ENCODE measurements around the gene DOCK2.

DNA sequence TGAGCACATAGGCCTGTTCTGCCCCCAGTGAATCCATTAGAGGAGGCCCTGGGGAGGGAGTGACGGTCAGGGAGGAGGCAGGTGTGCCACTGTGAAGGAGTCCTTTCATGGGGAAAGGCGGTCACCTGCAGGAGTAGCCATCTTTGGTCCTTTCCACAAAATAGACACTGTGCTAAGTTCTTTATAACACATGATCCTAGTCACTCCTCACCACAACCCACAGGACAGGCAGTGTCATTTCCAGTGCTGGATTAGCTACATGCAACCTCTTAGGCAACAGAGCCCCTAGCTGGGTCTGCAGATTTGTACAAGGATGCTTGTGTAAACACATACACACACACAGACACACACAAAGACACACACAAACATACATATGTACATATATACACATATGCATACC, 18.3 kb downstream of the DOCK2 start:
- TF ChIP-seq, protein P1, sequence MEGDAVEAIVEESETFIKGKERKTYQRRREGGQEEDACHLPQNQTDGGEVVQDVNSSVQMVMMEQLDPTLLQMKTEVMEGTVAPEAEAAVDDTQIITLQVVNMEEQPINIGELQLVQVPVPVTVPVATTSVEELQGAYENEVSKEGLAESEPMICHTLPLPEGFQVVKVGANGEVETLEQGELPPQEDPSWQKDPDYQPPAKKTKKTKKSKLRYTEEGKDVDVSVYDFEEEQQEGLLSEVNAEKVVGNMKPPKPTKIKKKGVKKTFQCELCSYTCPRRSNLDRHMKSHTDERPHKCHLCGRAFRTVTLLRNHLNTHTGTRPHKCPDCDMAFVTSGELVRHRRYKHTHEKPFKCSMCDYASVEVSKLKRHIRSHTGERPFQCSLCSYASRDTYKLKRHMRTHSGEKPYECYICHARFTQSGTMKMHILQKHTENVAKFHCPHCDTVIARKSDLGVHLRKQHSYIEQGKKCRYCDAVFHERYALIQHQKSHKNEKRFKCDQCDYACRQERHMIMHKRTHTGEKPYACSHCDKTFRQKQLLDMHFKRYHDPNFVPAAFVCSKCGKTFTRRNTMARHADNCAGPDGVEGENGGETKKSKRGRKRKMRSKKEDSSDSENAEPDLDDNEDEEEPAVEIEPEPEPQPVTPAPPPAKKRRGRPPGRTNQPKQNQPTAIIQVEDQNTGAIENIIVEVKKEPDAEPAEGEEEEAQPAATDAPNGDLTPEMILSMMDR (IDR thresholded peaks at IDR 0.05): no peak
- TF ChIP-seq EP300 (IDR thresholded peaks at IDR 0.05) (no peak), POLR2AphosphoS5 (IDR thresholded peaks at IDR 0.05) (no peak), POLR2A (IDR thresholded peaks at IDR 0.05) (no peak)
